Spinal cord (tissue), 10 donors: ENCODE data around the gene DHRS12. TPM values are rescaled to one million over a fixed set of nuclear protein-coding genes. Genes with fewer than 3 reads are reported as not detected.

Experiments
- DNase-seq, 6 donors: peaks; one replicate each; pipeline versions ENCODE4 v3.0.0 to v3.0.0-alpha.2; 2013 to 2015; ENCODE audit warnings: low spot score in 6 of 6, low read depth in 4 of 6
- H3K27ac ChIP-seq: one replicate; pipeline ENCODE4 v1.5.1; 2013; ENCODE audit warnings: low read depth, low read length, control low read depth
- H3K27me3 ChIP-seq: one replicate; pipeline ENCODE4 v1.6.1; 2013; ENCODE audit warnings: low read length; ENCODE audit not compliant: control insufficient read depth, insufficient read depth
- H3K36me3 ChIP-seq: one replicate; pipeline ENCODE4 v1.6.1; 2013; ENCODE audit warnings: low read length; ENCODE audit not compliant: control insufficient read depth, insufficient read depth
- H3K4me1 ChIP-seq: one replicate; pipeline ENCODE4 v1.6.1; 2013; ENCODE audit warnings: low read length; ENCODE audit not compliant: control insufficient read depth, insufficient read depth
- H3K4me3 ChIP-seq: one replicate; pipeline ENCODE4 v1.5.1; 2013; ENCODE audit warnings: low read depth, low read length, control low read depth
- H3K9me3 ChIP-seq: one replicate; pipeline ENCODE4 v1.6.1; 2013; ENCODE audit warnings: low read length; ENCODE audit not compliant: control insufficient read depth, insufficient read depth
- WGBS: methylation state at CpG from one replicate; pipeline ENCODE4 v1.1.5; 2013; ENCODE audit warnings: missing lambda C conversion rate; ENCODE audit not compliant: insufficient coverage; 5-methylcytosine and 5-hydroxymethylcytosine counted together
- polyA plus RNA-seq, 2 donors: library from polyadenylated mRNA; unstranded; fragments of 120-200 nt; gene quantifications; one replicate each; pipeline ENCODE4 v1.2.1, GENCODE V29; 2013; ENCODE audit not compliant: insufficient read length in 2 of 2
- total RNA-seq, 2 donors: library from RNA; depleted of rRNA in 1 of 2; stranded (reverse); fragments of 120-200 nt in 1 of 2; fragments of >200 nt in 1 of 2; gene quantifications; one replicate each; pipeline versions ENCODE4 v1.2.3 to v1.2.4, GENCODE V29; 2013 to 2014
- donor health status: healthy.

DHRS12 gene
- total and polyA plus RNA-seq, 4 donors: 6.8 to 15.2 (median 13.2) TPM

DNA sequence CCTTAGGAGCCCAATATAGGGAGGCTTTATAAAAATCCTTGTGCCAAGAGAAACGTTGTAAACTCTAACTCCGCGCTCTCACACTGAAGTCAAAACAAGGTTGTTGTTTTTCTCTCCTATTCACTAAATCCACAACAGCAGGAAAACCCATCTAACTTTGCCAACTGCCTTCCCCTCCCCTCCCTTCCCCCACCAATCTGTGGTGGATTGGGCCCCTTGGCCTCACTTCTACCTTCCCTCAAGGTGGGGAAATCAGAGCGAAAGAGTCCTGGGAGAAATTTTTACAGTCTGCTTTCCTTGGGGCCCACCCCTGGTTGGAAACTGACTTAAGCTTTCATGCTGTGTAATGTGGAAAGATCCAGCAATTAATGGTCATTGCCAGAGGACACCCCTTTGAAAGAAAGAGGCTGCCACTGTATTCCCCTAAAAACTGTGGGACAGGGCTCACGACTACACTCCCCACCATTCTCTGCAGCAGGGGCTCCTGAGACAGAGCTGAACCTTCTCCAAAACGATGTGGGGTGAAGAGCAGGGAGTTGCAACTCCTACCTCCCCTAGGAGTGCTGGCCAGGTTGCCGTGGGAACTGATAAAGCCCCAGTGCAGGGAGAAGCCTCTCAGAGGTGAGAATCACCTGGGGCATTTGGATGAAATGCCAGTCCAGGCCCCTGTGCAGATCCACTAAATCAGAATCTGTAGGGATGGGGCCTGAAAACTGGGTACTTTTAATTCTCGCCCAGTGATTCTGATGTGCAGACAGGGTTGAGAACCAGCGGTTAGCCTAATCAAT lies 1.1 kb downstream of the DHRS12 start:
- H3K4me1 ChIP-seq: peaks cover 32% of the 10 kb centered on the region
- H3K4me3 ChIP-seq: peak overlapping the region; percentile 77
- peak in 1 of 6 donors; percentile 49 for DNase-seq
- no peaks in the 10 kb centered on the region for H3K9me3 ChIP-seq
- no peaks in the 10 kb centered on the region for H3K27me3 ChIP-seq
- H3K36me3 ChIP-seq: no peaks in the 10 kb centered on the region
- H3K27ac ChIP-seq: peak overlapping the region; percentile 90
- WGBS: 42% methylated on average over 3 of the region's 9 CpGs

DNA sequence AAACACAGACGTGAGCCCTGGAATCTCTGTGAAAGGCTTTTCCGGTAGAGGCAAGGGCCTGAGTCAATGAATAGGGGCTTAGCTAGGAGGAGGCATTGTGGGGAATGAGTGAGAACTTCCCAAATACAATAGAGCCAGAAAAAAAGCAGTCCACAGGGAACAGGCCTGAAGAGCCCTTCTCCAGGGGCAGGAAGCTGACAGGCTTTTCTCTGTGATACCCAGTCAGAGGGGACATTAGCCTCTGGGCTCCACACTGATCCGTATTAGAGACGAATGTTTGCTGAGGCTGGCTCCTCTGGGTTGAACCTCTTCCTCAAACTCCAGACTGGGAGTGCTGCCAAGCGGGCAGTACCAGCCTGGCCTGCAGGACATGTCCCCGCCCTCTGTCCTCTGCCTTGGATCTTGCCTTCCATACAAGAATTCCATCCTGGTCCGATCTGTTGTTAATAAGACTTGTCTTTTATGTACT lies 2.3 kb downstream of the DHRS12 start:
- DNase-seq: peak in 2 of 6 donors; percentile 57 to 73

DNA sequence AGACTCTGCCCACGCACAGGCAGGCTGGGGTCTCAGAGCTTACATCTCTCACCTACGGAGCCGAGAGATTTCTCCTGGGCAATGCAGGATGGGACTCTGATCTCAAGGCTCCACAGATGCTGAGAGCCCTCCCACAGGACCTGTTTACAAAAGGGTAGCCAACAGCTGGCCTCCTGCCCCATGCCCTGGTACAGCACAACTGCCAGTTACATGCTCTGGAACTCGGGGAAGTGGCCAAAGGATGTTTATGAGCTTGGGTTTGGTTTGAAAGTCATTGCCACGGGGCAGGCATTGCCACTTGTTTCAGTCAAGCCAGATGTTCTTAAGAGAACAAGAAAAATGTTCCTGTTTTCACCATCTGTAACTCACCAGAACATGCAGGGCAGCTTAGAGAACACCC lies 3.5 kb downstream of the DHRS12 start:
- Histone ChIP-seq H3K36me3 (peaks cover 4% of the 10 kb centered on the region), H3K4me3 (no peak overlapping the region), H3K9me3 (no peaks in the 10 kb centered on the region), H3K27me3 (no peaks in the 10 kb centered on the region), H3K4me1 (peaks cover 38% of the 10 kb centered on the region), H3K27ac (no peak overlapping the region)
- 81% methylated on average over 4 of the region's 5 CpGs for WGBS
- DNase-seq: no peak

More for the DNA sequence above, 2.3 kb downstream of the DHRS12 start:
- Histone ChIP-seq H3K9me3 (no peaks in the 10 kb centered on the region), H3K4me1 (peaks cover 38% of the 10 kb centered on the region), H3K36me3 (peaks cover 4% of the 10 kb centered on the region), H3K27ac (peak overlapping the region; percentile 90), H3K27me3 (no peaks in the 10 kb centered on the region), H3K4me3 (no peak overlapping the region)
- WGBS: 42% methylated on average over 3 of the region's 7 CpGs

DNA sequence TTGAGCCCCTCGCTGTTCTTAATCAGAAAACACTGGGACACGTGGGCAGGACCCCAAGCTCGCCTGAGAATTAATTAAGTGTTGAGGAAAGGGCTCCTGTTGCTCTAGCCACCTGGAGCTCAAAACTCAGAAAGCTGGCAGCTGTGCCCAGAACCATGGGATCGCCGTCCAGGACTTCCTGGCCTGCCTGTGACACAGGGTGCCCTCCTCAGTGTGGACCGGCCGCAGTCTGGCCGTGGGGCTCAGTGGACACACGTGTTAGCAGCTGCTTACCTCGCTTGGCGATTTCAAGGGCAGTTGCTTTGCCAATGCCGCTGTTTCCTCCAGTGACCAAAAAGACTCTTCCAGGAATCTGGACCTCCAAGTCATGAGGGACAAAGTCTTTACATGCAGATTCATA lies 4.7 kb downstream of the DHRS12 start:
- peaks cover 33% of the 10 kb centered on the region for H3K4me1 ChIP-seq
- H3K9me3 ChIP-seq: no peaks in the 10 kb centered on the region
- H3K4me3 ChIP-seq: no peak overlapping the region
- H3K27ac ChIP-seq: no peak overlapping the region
- no peak for DNase-seq
- 89% methylated on average over 12 of the region's 12 CpGs for WGBS
- H3K27me3 ChIP-seq: no peaks in the 10 kb centered on the region
- peaks cover 9% of the 10 kb centered on the region for H3K36me3 ChIP-seq

DNA sequence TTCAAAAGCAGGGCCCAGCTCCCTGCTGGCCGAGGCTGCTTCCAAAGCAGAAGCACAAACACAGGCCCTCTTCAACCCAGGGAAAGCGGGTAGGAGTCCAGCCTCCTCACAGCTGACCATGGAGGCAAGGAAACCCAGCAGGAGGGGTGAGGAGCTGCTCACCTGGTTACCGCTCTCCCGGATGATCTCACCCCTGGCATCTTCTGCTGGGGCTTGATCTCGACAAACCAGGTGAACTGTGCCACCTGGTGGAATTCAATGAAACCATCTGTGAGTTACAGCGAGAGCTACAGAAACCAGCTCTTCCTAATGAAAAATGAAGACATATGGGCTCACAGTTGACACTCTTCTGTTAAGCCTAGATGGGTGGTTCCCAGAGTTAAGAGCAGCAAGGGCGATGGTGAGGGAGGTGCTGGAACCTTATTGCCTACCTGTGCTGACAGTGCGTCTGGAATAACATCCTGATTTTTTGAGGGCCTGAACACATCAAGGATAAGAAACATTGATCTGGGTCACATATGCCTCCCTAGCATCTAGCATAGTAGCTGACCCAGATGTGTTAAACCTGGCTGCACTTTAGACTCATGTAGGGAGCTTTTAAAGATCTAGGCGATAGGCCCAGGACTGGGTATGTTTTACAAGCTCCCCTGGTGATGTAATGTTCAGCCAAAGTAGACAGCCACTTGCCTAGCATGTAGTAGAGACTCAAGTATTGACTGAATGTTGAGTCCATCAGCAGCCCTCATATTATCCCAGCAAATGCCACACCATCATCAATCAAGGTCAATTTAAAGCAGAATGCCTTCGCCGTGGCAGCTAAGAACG lies 6.1 kb downstream of the DHRS12 start:
- H3K4me1 ChIP-seq: peaks cover 25% of the 10 kb centered on the region
- peak in 3 of 6 donors; percentile 57 to 94 (median 81) for DNase-seq
- no peak overlapping the region for H3K4me3 ChIP-seq
- no peak overlapping the region for H3K27ac ChIP-seq
- H3K36me3 ChIP-seq: peaks cover 9% of the 10 kb centered on the region
- 58% methylated on average over 9 of the region's 12 CpGs for WGBS
- H3K9me3 ChIP-seq: no peaks in the 10 kb centered on the region
- no peaks in the 10 kb centered on the region for H3K27me3 ChIP-seq

DNA sequence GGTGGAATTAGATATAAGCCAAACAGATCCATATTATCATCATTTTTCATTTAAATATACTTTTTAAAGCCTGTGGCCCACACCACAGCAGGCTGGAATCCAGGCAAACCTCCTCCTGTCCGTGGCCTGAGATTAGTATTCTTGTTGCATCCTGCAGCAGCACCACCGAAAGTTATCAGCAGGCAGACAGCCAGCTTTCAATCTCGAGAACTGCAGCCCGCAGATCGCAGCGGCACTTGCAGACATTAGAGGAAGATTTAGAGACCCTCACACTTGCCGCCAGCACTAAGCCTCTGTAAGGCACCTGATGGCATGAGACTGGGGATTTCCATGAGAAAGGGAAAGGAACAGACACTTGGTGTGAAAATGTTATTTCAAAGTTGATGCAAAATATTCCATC lies 7.4 kb downstream of the DHRS12 start:
- DNase-seq: peak in 2 of 6 donors; percentile 49 to 89
- WGBS: 15% methylated on average over 6 of the region's 7 CpGs
- no peak overlapping the region for H3K4me3 ChIP-seq

DNA sequence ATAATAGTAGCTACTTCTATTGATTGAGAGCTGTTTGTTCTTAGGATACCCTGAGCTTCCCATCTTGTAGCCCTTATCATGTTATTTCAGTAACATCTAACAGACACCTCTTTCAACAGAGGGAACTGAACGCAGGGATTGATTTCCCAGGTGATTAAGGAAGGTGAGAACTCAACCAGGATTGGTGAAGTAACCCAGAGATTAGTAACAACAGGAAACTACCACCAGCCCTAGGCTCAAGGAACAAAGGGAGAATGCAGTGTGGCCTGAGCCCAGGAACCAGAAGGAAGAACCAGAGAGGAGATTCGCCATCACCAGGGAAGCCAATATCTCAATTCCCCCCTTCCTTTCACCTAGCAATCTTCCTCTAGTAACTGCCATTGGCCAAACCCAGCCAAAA lies 8.5 kb downstream of the DHRS12 start:
- Histone ChIP-seq H3K9me3 (no peaks in the 10 kb centered on the region), H3K27ac (no peak overlapping the region), H3K27me3 (no peaks in the 10 kb centered on the region), H3K4me1 (peaks cover 10% of the 10 kb centered on the region), H3K4me3 (no peak overlapping the region), H3K36me3 (peaks cover 9% of the 10 kb centered on the region)
- WGBS: no CpG with 5 or more reads among the region's 2 CpGs
- no peak for DNase-seq

More for the DNA sequence above, 7.4 kb downstream of the DHRS12 start:
- Histone ChIP-seq H3K27me3 (no peaks in the 10 kb centered on the region), H3K36me3 (peaks cover 9% of the 10 kb centered on the region), H3K9me3 (no peaks in the 10 kb centered on the region), H3K4me1 (peaks cover 13% of the 10 kb centered on the region), H3K27ac (no peak overlapping the region)

DNA sequence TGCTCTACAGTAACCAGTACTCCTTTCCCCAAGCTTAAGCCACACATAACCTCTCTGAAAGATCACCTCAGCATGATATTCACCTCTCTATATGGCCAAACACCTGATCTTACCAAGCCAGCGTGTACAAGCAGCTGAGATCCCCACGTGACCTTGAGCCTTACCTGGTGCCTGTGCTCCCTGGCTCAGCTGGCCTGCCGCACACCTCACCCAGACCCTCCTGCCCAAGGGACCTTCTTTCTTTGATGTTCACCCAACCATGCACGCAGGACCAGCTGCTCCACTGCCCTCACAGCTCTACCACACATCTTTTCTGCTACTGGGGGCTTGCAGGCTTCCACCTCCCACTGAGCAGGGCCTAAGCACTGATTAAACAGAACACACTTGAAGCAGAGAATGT lies 9.0 kb downstream of the DHRS12 start:
- peaks cover 9% of the 10 kb centered on the region for H3K36me3 ChIP-seq
- no peak overlapping the region for H3K4me3 ChIP-seq
- H3K4me1 ChIP-seq: peaks cover 7% of the 10 kb centered on the region
- no peak overlapping the region for H3K27ac ChIP-seq
- no peaks in the 10 kb centered on the region for H3K9me3 ChIP-seq
- H3K27me3 ChIP-seq: no peaks in the 10 kb centered on the region
- 65% methylated on average over 4 of the region's 4 CpGs for WGBS
- DNase-seq: no peak

DNA sequence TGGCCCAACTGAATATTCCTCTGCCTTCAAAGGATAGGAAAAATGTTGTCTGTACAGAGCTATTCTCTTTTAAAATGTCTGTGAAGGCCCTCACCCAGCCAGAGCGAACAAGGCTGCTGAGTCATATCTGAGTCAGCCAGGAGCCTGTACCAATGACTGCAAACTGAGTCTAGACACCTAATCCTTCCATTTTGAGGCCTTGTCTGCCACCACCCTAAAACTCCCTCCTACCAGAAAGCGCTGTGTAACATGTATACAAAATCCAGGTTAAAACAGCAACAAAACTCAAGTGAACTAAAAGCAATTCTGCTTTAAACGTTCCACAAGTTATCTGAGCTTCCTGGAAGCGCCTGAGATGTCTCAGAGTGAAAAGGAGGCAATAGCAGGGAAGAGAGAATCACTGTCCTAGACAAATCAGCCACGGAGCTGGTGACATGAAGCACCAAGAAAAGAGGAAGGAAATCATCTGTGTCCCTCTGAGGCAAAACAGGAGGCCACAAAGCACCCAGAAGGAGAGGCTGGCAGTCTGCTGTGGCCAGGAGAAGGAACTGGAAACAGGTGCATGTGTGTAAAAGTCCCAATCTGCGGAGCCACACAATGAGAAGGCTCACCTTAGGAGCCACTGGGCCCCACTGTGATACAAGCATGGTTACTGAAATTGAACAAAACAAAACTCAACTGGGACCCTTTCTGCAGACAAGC lies 10.2 kb downstream of the DHRS12 start:
- no peak overlapping the region for H3K4me3 ChIP-seq
- H3K36me3 ChIP-seq: peaks cover 9% of the 10 kb centered on the region
- DNase-seq: no peak
- peaks cover 7% of the 10 kb centered on the region for H3K4me1 ChIP-seq
- no peak overlapping the region for H3K27ac ChIP-seq
- 92% methylated on average over 6 of the region's 6 CpGs for WGBS
- no peaks in the 10 kb centered on the region for H3K27me3 ChIP-seq
- no peaks in the 10 kb centered on the region for H3K9me3 ChIP-seq
